CD4-positive, alpha-beta T cell treated with Interleukin-6 at 100 ng/mL for 8 hours (primary cell): ENCODE measurements around the gene KDM8.
A peak's percentile ranks its signal among the peaks of the same experiment; 100 is the strongest.
"Not testable (repeated sequence)": the region's sequence is repeated elsewhere in the genome, so short reads cannot be mapped to it uniquely, and the experiment has no call there.

Experiments
- DNase-seq: peaks from one replicate; pipeline ENCODE4 v3.0.0-alpha.2; 2020; ENCODE audit warnings: mixed read lengths, low spot score

The KDM8 gene

GRCh38 chr16:27243725-27244362, 40.5 kb downstream of the KDM8 start:
- no peak for DNase-seq

DNA sequence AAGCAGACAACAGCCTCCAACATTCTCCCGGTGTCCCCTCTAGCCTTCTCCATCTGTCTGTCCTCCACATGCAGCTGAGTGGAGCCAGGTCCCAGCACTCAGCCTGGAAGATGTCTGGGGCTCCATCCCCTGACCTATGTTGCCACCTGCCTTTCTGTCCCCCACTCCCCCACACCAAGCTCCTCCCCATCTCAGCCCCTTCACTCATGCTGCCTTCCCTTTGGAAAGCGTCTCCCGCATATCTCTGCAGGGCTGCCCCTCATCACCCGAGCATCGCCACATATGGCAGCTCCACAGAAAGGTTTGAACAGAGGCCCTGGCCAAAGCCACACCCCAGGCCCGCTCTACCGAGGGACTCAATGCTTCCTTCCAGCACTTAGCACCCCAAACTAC, 41.0 kb downstream of the KDM8 start:
- DNase-seq = no peak

DNA sequence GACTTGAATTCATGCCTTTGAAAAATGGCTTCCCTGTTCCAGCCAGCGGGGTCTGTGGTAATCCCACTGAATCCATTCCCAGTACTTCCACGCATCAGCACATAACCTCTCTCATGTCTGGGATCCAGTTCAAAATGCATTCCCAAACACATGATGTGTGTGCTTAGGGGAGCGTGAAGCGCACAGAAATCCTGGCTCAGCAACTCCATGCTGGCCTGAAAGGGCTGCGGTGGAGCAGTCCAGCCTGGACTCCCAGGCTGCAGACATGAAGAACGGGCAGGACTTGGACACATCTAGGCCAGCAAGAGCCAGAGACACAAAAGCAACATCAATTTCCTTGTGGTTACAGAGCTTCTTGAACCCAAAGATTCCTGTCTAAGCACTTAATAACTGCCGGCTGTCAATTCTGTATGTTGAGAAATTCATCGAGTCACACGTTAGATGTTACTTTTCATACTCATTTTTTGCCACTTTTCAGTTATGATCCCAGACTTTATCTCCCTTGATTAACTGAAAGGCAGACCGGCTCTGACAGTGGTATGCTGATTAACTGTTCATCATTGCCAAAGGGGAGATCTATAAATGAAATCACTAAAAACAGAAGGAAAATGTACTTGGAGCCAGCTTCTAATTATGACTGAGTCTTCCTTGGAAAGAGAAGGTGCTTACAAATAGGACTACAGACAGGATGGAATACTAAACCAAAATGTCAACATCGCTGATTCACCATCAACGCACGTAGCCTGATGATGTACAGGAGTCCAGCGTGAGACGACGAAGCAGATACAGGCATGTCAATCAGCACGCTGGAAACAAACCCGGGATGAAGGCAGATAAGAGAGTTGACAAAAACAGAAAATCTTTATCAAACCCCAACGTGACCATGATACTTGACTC, 42.2 kb downstream of the KDM8 start:
- no peak for DNase-seq

GRCh38 chr16:27246439-27246838, 43.1 kb downstream of the KDM8 start:
- no peak for DNase-seq

DNA sequence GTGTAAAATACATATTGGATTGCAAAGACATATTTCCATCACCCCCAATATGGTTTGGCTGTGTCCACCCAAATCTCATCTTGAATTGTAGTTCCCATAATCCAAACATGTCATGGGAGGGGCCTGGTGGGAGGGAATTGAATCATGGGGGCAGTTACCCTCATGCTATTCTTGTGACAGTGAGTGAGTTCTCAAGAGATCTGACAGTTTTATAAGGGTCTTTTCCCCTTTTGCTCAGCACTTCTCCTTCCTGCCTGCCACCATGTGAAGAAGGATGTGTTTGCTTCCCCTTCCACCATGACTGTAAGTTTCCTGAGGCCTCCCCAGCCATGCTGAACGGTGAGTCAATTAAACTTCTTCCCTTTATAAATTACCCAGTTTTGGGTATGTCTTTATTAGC, 43.8 kb downstream of the KDM8 start:
- DNase-seq = not testable (repeated sequence)

DNA sequence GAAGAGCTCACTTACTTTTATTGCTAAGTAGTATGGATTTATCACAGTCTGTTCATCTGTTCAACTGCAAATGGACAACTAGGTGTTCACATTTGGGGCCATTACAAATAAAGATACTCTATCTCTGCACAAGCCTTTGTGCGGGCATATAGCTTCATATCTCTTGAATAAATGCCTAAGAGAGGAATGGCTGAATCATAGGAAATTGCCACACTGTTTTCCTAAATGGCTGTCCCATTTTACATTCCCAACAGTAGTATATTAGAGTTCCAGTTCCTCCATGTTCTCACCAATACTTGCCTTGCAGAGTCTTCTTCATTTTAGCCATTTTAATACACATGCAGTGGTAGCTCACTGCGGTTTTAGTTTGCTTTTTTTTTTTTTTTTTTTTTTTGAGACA, 44.7 kb downstream of the KDM8 start:
- DNase-seq = no peak

- not testable (repeated sequence) for DNase-seq
Observed at GRCh38 chr16:27248886-27249285, 45.6 kb downstream of the KDM8 start.

- no peak for DNase-seq
Observed at GRCh38 chr16:27251541-27252205, 48.3 kb downstream of the KDM8 start.

- DNase-seq = no peak
Observed at GRCh38 chr16:27252206-27252585, 48.9 kb downstream of the KDM8 start.

DNA sequence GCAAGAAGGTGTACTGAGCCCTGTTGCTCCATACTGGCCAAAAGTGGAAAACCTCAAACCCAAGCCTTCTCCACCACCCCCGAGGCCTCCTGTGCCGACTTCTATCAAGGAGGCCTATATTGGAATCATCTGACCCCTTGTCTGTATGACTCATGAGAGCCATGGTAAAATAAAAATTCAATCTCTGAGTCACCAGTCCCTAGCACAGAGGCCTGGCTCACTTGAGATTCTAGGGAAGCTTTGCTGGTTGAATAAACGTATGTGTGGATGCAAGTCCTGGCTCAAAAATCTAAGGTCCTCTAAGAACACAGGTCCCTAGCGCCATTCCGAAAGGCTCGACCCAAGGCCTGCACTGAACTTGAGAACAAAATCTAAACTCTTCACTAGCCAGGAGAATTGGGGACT, 50.2 kb downstream of the KDM8 start:
- DNase-seq = no peak

- DNase-seq = no peak
Observed at GRCh38 chr16:27254262-27254811, 51.0 kb downstream of the KDM8 start.

GRCh38 chr16:27256861-27257260, 53.5 kb downstream of the KDM8 start:
- DNase-seq = no peak

- no peak for DNase-seq
Observed at GRCh38 chr16:27257271-27257670, 53.9 kb downstream of the KDM8 start.

GRCh38 chr16:27258241-27258734, 55.0 kb downstream of the KDM8 start:
- DNase-seq = no peak

- DNase-seq = no peak
Observed at GRCh38 chr16:27259710-27260109, 56.4 kb downstream of the KDM8 start.

DNA sequence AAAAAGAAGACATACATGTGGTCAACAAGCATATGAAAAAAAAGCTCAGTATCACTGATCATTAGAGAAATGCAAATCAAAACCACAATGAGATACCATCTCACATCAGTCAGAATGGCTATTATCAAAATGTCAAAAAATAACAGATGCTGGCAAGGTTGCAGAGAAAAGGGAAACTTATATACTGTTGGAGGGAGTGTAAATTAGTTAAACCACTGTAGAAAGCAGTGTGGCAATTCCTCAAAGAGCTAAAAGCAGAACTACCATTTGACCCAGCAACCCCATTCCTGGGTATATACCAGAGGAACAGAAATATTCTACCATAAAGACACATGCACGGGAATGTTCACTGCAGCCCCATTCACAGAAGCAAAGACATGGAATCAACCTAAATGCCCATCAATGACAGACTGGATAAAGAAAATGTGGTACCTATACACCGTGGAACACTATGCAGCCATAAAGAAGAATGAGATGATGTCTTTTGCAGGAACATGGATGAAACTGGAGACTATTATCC, 59.6 kb downstream of the KDM8 start:
- not testable (repeated sequence) for DNase-seq

DNA sequence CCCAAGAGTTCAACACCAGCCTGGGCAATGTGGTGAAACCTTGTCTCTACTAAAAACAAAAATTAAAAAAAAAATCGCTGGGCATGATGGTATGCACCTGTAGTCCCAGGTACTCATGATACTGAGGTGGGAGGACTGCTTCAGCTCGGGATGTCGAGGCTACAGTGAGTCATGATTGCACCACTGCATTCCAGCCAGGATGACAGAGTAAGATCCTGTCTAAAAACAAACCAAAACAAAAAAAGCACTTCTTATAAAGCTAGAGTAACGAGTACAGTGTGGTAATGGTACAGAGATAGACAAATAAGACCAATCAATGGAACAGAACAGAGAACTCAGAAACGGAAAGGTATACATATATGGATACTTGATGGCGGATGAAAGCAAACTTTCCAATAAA, 60.8 kb downstream of the KDM8 start:
- DNase-seq = no peak

DNA sequence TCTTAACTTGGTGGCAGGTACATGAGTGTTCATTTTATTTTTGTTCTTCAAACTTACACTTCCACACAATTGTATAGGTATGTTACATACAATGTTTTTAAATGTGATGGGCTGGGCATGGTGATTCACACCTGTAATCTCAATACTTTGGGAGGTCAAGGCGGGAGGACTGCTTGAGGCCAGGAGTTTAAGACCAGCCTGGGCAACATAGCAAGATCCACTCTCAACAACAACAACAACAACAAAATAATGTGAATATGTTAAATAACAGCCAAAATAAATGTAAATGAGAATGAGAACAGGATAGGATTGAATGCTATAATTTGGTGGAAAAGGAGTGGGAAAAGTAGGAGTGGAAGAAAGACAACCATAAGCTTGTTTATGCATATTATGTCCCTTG, 62.7 kb downstream of the KDM8 start:
- no peak for DNase-seq

DNA sequence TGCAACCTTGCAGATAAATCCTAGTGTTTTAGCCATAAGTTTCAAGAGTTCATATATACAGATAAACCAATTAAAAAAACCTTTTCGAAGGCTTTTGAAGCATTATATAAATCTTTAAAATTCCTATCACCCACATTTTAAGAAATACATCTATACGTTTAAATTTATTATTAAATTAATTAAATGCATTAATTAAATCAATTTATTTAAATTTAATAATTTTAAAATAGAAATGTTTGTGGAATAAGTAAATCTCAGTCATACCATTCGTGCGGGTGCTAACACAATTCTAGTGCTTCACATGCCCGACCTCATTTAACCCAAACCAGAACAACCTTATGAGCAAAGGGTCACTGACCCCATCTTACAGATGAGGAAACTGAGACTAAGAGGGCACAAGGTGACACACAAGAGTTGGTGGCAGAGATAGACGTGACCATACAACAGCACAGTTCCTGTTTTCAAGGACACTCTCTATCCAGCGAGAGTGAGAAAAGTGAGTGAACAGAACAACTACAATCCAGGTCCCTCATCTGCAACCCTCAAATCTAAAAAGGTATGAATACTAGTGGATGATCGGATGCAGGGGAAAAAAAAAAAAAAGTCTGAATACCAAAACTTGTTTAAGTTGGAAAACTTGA, 63.8 kb downstream of the KDM8 start:
- no peak for DNase-seq

DNA sequence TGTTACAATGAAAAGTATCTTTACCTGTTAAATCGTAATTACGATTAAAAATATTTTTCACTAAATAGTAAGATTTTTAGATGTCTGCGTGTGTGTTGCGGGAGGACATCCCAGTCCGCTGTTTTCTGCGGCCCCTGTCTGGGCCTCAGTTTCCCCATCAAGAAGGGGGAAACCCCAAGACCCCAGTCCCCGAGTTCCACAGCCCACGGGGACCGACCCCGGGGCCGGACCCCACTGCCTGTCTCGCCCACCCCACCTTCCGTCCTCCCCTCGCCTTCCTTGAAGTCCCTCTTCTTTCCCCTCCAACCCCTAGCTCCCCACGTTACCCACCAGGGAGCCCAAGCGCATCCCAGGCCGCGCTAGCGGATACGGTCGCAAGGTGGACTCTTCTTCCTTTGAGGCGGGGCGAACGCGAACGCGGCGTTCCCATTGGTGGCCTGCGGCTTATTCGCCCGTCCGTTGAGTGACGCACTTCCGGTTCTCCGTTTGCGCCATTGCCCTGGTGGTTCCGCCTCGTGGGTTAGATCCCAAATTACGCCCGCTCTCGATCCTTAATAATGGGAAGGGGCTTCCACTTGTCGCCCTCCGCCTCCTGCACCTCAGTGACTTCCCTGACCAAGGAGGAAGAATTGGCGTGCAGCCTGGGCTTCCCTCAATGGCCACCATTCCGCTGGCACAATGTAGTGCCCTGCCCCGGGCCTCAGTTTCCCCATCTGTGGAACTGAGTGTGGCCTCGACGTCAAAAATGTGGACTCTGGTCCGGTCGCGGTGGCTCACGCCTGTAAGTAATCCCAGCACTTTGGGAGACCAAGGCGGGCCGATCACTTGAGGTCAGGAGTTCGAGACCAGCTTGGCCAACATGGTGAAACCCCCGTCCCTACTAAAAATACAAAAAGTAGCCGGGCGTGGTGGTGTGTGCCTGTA, 65.3 kb downstream of the KDM8 start, which contains the start of gene NSMCE1:
Gene NSMCE1, minus strand, starts transcription at position 397 of the 924 bp plus-strand sequence. CDS start 11,202 bp downstream, outside the sequence.
- DNase-seq = peak; percentile 96
